K562 (cell line): ENCODE data around the gene CBFA2T3. TPM values are rescaled to one million over a fixed set of nuclear protein-coding genes. Genes with fewer than 3 reads are reported as not detected.

Source experiments
- ATF1 ChIP-seq, 2 experiments: fragments of 450-650 bp in 1 of 2; IDR thresholded peaks; 2 replicates each; pipeline ENCODE4 v1.6.1; 2016; ENCODE audit warnings: missing compliant biosample characterization in 1 of 2, missing genetic modification characterization in 1 of 2
- C11orf30 ChIP-seq: fragments of 450-650 bp; IDR thresholded peaks from 2 replicates; pipeline ENCODE4 v1.6.1; 2016; ENCODE audit warnings: low read depth, mild to moderate bottlenecking
- CREB5 ChIP-seq: fragments of 250-450 bp; sonication (Bioruptor Pico); IDR thresholded peaks from 2 replicates; pipeline ENCODE4 v1.5.0; 2020; ENCODE audit warnings: mild to moderate bottlenecking
- CTCF ChIP-seq, 3 experiments: IDR thresholded peaks in 2 of 3; conservative IDR thresholded peaks in 1 of 3; 2 replicates each; pipeline ENCODE4 v1.5.1; 2011 to 2012; ENCODE audit warnings: low read length in 3 of 3, mild to moderate bottlenecking in 3 of 3, control low read depth in 2 of 3, improper control_type of control experiment in 1 of 3, inconsistent platforms in 1 of 3, low read depth in 1 of 3, mixed read lengths in 1 of 3, moderate library complexity in 1 of 3; ENCODE audit not compliant: insufficient read depth in 2 of 3
- E2F6 ChIP-seq, 2 experiments: IDR thresholded peaks; 2 replicates each; pipeline ENCODE4 v1.6.1; 2011; ENCODE audit warnings: borderline replicate concordance in 1 of 2, control low read depth in 1 of 2, low read depth in 1 of 2, low read length in 1 of 2, mild to moderate bottlenecking in 1 of 2, mixed read lengths in 1 of 2, moderate library complexity in 1 of 2; ENCODE audit not compliant: insufficient read depth in 1 of 2, insufficient read length in 1 of 2, poor library complexity in 1 of 2, severe bottlenecking in 1 of 2; ENCODE audit errors: extremely low read depth in 1 of 2
- HCFC1 ChIP-seq: IDR thresholded peaks from 2 replicates; pipeline ENCODE4 v1.6.1; 2012; ENCODE audit warnings: low read depth, low read length, improper control_type of control experiment
- MCM2 ChIP-seq: fragments of 450-650 bp; IDR thresholded peaks from 2 replicates; pipeline ENCODE4 v1.6.1; 2017; ENCODE audit warnings: low read depth, mild to moderate bottlenecking
- PML ChIP-seq: IDR thresholded peaks from 2 replicates; pipeline ENCODE4 v1.6.1; 2012; ENCODE audit warnings: low read length, inconsistent platforms
- POLR2H ChIP-seq: IDR thresholded peaks from 2 replicates; pipeline ENCODE4 v1.6.1; 2016; ENCODE audit warnings: missing genetic modification characterization, low read depth, mild to moderate bottlenecking, control low read depth, missing compliant biosample characterization, moderate library complexity
- PRPF4 ChIP-seq: fragments of 200-400 bp; formaldehyde crosslinking; IDR thresholded peaks from one replicate; pipeline ENCODE4 v1.6.1; 2017; ENCODE audit warnings: low read length, low read depth, mild to moderate bottlenecking; ENCODE audit not compliant: insufficient read depth, poor library complexity, severe bottlenecking
- SETDB1 ChIP-seq: IDR thresholded peaks from one replicate; pipeline ENCODE4 v1.6.1; 2012; ENCODE audit warnings: low read length, control low read depth, inconsistent platforms
- SMAD1 ChIP-seq: fragments of 150-350 bp; IDR thresholded peaks from 2 replicates; pipeline ENCODE4 v1.6.1; 2014; ENCODE audit warnings: low read length, low read depth; ENCODE audit not compliant: partially characterized antibody
- TAF15 ChIP-seq: fragments of 200-400 bp; formaldehyde crosslinking; IDR thresholded peaks from 2 replicates; pipeline ENCODE4 v1.6.1; 2017; ENCODE audit warnings: mild to moderate bottlenecking, low read depth, low read length, moderate library complexity
- TAF9B ChIP-seq: fragments of 450-650 bp; IDR thresholded peaks from 2 replicates; pipeline ENCODE4 v1.6.1; 2018; ENCODE audit warnings: mild to moderate bottlenecking; ENCODE audit not compliant: partially characterized antibody
- TEAD2 ChIP-seq: fragments of 450-650 bp; IDR thresholded peaks from 2 replicates; pipeline ENCODE4 v1.6.1; 2016; ENCODE audit warnings: missing genetic modification characterization, control low read depth, missing compliant biosample characterization
- U2AF2 ChIP-seq: fragments of 200-400 bp; formaldehyde crosslinking; optimal IDR thresholded peaks from 2 replicates; pipeline ENCODE3; 2017; ENCODE audit warnings: low read depth, mild to moderate bottlenecking, low read length
- ZBTB11 ChIP-seq, 3 experiments: fragments of 200-800 bp in 1 of 3; fragments of 250-450 bp in 1 of 3; fragments of 450-650 bp in 1 of 3; sonication (Bioruptor Pico) in 1 of 3; sonication (Bioruptor generic) in 1 of 3; formaldehyde crosslinking in 1 of 3; IDR thresholded peaks; 2 replicates each; pipeline versions ENCODE4 v1.6.1 to v1.8.0; 2016 to 2022; ENCODE audit warnings: mild to moderate bottlenecking in 2 of 3, missing genetic modification characterization in 2 of 3, missing compliant biosample characterization in 1 of 3, moderate library complexity in 1 of 3
- ZNF431 ChIP-seq: sonication (generic); formaldehyde crosslinking; IDR thresholded peaks from 2 replicates; pipeline ENCODE4 v1.8.0; 2022; ENCODE audit warnings: mild to moderate bottlenecking, missing genetic modification reagents
- ZNF699 ChIP-seq: fragments of 250-450 bp; sonication (Bioruptor Pico); IDR thresholded peaks from 2 replicates; pipeline ENCODE4 v1.8.0; 2021; ENCODE audit warnings: mild to moderate bottlenecking, moderate library complexity; ENCODE audit not compliant: insufficient replicate concordance
- polyA plus RNA-seq, 8 experiments: library from polyadenylated mRNA; depleted of rRNA in 4 of 8; stranded (reverse) in 5 of 8; unstranded in 3 of 8; fragments of >200 nt; fragmentation: Nextera tagmentation in 2 of 8; fragmentation: Illumina TruSeq in 1 of 8; extraction: Ambion mirVana in 2 of 8; extraction: Trizol in 1 of 8; gene quantifications; 2 replicates each; pipeline versions ENCODE4 v1.2.1 to v1.2.3, GENCODE V29; 2011 to 2014; ENCODE audit warnings: inconsistent platforms in 1 of 8, missing spikeins in 1 of 8
- total RNA-seq, 7 experiments: library from RNA; depleted of rRNA in 6 of 7; stranded (reverse); fragments of >200 nt in 6 of 7; fragmentation: Illumina TruSeq in 2 of 7; extraction: Trizol in 2 of 7; gene quantifications; 2 replicates each; pipeline versions ENCODE4 v1.2.1 to v1.2.3, GENCODE V29; 2011 to 2021; ENCODE audit warnings: low replicate concordance in 1 of 7

Gene CBFA2T3
- total and polyA plus RNA-seq, 9 of the 15 experiments (the other 6 are each of a cell fraction or from before 2014, with no cell fraction given): 2.3 to 145 (median 6.7) TPM

GRCh38 chr16:88839026-88839529 is 137.9 kb downstream of the CBFA2T3 start (continued):
- TF ChIP-seq PRPF4 (peak; percentile 95), PML (no peak), U2AF2 (no peak), HCFC1 (peak; percentile 44), E2F6 (IDR thresholded peaks at IDR 0.05; ENCODE audit: borderline replicate concordance in 1 of 2, extremely low read depth in 1 of 2, insufficient read depth in 1 of 2, insufficient read length in 1 of 2, low read depth in 1 of 2, low read length in 1 of 2, poor library complexity in 1 of 2, severe bottlenecking in 1 of 2) (peak in 1 of 2 experiments; percentile 47), CREB5 (CRISPR knock-in tag) (no peak), ZNF431 (CRISPR knock-in tag) (no peak), CTCF (IDR thresholded peaks at IDR 0.05 in 2 of 3, conservative IDR thresholded peaks at IDR 0.05 in 1 of 3; ENCODE audit: insufficient read depth in 2 of 3, low read depth in 1 of 3, low read length in 3 of 3) (peak; percentile 99), SMAD1 (no peak), MCM2 (no peak), TAF9B (no peak), ATF1 (CRISPR knock-in tag; IDR thresholded peaks at IDR 0.05) (peak; percentile 33; the same call in 1 of the 2 replicates), ATF1 (tag; IDR thresholded peaks at IDR 0.05) (no peak), C11orf30 (no peak), TAF15 (no peak), TEAD2 (tag) (no peak), SETDB1 (no peak), POLR2H (no peak), ZNF699 (no peak), ZBTB11 (CRISPR knock-in tag; IDR thresholded peaks at IDR 0.05) (no peak)
